IMR-90 (cell line): ENCODE results near the gene APPBP2. TPM values are rescaled to one million over a fixed set of nuclear protein-coding genes. Genes with fewer than 3 reads are reported as not detected.

ENCODE experiments used
- ATAC-seq: fragments of 200-7000 bp; cut with Tn5 transposase; 2 replicates; pipeline ENCODE4 v1.9.1; 2020; ENCODE audit warnings: low read depth, mild to moderate bottlenecking, moderate library complexity
- BruUV-seq: library from RNA; stranded (reverse); fragments of 400-500 nt; replicated peaks from 2 replicates; lab custom pipeline; 2021; lab: Mats Ljungman, UMichigan
- CTCF ChIA-PET: fragments of 300-600 bp; formaldehyde crosslinking; extraction: SDS; loops from one replicate; lab custom pipeline; 2021; ENCODE audit warnings: antibody characterized with exemption; lab: Yijun Ruan, JAX
- POLR2A ChIA-PET: fragments of 300-600 bp; sonication (Branson Sonifier 250); formaldehyde crosslinking; loops from one replicate; lab custom pipeline; 2022; ENCODE audit warnings: antibody characterized with exemption; ENCODE audit not compliant: unreplicated experiment; lab: Charles Lee
- DNase-seq: peaks from one replicate; pipeline ENCODE4 v3.0.0; 2013
- H2AFZ ChIP-seq: replicated peaks from 2 replicates; pipeline ENCODE3; 2013; ENCODE audit warnings: low read length, mild to moderate bottlenecking; ENCODE audit not compliant: poor library complexity
- H2AK5ac ChIP-seq: 2 replicates; pipeline ENCODE4 v1.6.1; 2013; ENCODE audit warnings: low read depth, low read length, inconsistent platforms
- H2AK9ac ChIP-seq: replicated peaks from 2 replicates; pipeline ENCODE3; 2013; ENCODE audit warnings: mild to moderate bottlenecking, low read depth, low read length, moderate library complexity; ENCODE audit not compliant: poor library complexity
- H2BK120ac ChIP-seq: 2 replicates; pipeline ENCODE4 v1.6.1; 2013; ENCODE audit warnings: low read depth, low read length, inconsistent platforms
- H2BK15ac ChIP-seq: 3 replicates; pipeline ENCODE4 v1.6.1; 2013; ENCODE audit warnings: low read depth, low read length, inconsistent platforms
- H2BK20ac ChIP-seq: 2 replicates; pipeline ENCODE4 v1.6.1; 2013; ENCODE audit warnings: low read depth, mild to moderate bottlenecking, inconsistent platforms, low read length, moderate library complexity
- H2BK5ac ChIP-seq: 2 replicates; pipeline ENCODE4 v1.6.1; 2013; ENCODE audit warnings: mild to moderate bottlenecking, low read depth, low read length, inconsistent platforms; ENCODE audit not compliant: poor library complexity, severe bottlenecking
- H3K14ac ChIP-seq: replicated peaks from 2 replicates; pipeline ENCODE4 v1.6.1; 2013; ENCODE audit warnings: low read depth, low read length, inconsistent platforms
- H3K18ac ChIP-seq: 2 replicates; pipeline ENCODE4 v1.6.1; 2013; ENCODE audit warnings: low read depth, low read length, control low read depth
- H3K23ac ChIP-seq: 2 replicates; pipeline ENCODE4 v1.6.1; 2013; ENCODE audit warnings: low read depth, low read length, inconsistent platforms
- H3K27ac ChIP-seq: 2 replicates; pipeline ENCODE4 v1.5.1; 2013; ENCODE audit warnings: mild to moderate bottlenecking, control low read depth, low read length; ENCODE audit not compliant: insufficient read depth
- H3K27me3 ChIP-seq: 2 replicates; pipeline ENCODE4 v1.6.1; 2013; ENCODE audit warnings: low read length; ENCODE audit not compliant: control insufficient read depth, insufficient read depth
- H3K36me3 ChIP-seq: 2 replicates; pipeline ENCODE4 v1.6.1; 2013; ENCODE audit warnings: low read length, mixed read lengths; ENCODE audit not compliant: control insufficient read depth, insufficient read depth
- H3K4ac ChIP-seq: 2 replicates; pipeline ENCODE4 v1.6.1; 2013; ENCODE audit warnings: low read depth, low read length, inconsistent platforms
- H3K4me1 ChIP-seq: 2 replicates; pipeline ENCODE4 v1.6.1; 2013; ENCODE audit warnings: low read length, mixed read lengths; ENCODE audit not compliant: control insufficient read depth, insufficient read depth
- H3K4me2 ChIP-seq: 2 replicates; pipeline ENCODE4 v1.6.1; 2013; ENCODE audit warnings: low read depth, mild to moderate bottlenecking, control low read depth, low read length, moderate library complexity
- H3K4me3 ChIP-seq: 2 replicates; pipeline ENCODE4 v1.5.1; 2013; ENCODE audit warnings: low read depth, mild to moderate bottlenecking, control low read depth, low read length, moderate library complexity; ENCODE audit not compliant: insufficient read depth
- H3K56ac ChIP-seq: 2 replicates; pipeline ENCODE4 v1.6.1; 2013; ENCODE audit warnings: low read length, inconsistent platforms; ENCODE audit not compliant: insufficient read depth; ENCODE audit errors: extremely low read depth
- H3K79me1 ChIP-seq, 2 experiments: 2 replicates each; pipeline ENCODE4 v1.6.1; 2013; ENCODE audit warnings: low read length in 2 of 2, inconsistent platforms in 1 of 2, low read depth in 1 of 2
- H3K9ac ChIP-seq: 2 replicates; pipeline ENCODE4 v1.6.1; 2013; ENCODE audit warnings: low read depth, low read length, control low read depth
- H3K9me1 ChIP-seq: 2 replicates; pipeline ENCODE4 v1.6.1; 2013; ENCODE audit warnings: low read length, inconsistent platforms; ENCODE audit not compliant: insufficient read depth
- H3K9me3 ChIP-seq: 2 replicates; pipeline ENCODE4 v1.6.1; 2013; ENCODE audit warnings: low read length; ENCODE audit not compliant: control insufficient read depth, insufficient read depth
- H4K20me1 ChIP-seq: 2 replicates; pipeline ENCODE4 v1.6.1; 2013; ENCODE audit warnings: low read length, inconsistent platforms; ENCODE audit not compliant: insufficient read depth
- H4K5ac ChIP-seq: 2 replicates; pipeline ENCODE4 v1.6.1; 2013; ENCODE audit warnings: mild to moderate bottlenecking, low read depth, low read length, control low read depth
- H4K8ac ChIP-seq, 2 experiments: 2 replicates each; pipeline ENCODE4 v1.6.1; 2013; ENCODE audit warnings: low read depth in 2 of 2, low read length in 2 of 2, control low read depth in 1 of 2, inconsistent platforms in 1 of 2
- H4K91ac ChIP-seq: 2 replicates; pipeline ENCODE4 v1.6.1; 2013; ENCODE audit warnings: low read depth, low read length, inconsistent platforms; ENCODE audit not compliant: insufficient read depth
- BHLHE40 ChIP-seq: fragments of 150-350 bp; IDR thresholded peaks from 2 replicates; pipeline ENCODE4 v1.6.1; 2016; ENCODE audit warnings: mild to moderate bottlenecking, low read depth, low read length
- CEBPB ChIP-seq: IDR thresholded peaks from 2 replicates; pipeline ENCODE4 v1.6.1; 2012; ENCODE audit warnings: low read depth, low read length, improper control_type of control experiment
- CHD1 ChIP-seq: IDR thresholded peaks from 2 replicates; pipeline ENCODE4 v1.6.1; 2012; ENCODE audit warnings: low read depth, low read length, improper control_type of control experiment
- CTCF ChIP-seq: conservative IDR thresholded peaks from 2 replicates; pipeline ENCODE4 v1.5.1; 2012; ENCODE audit warnings: mild to moderate bottlenecking, low read depth, low read length, improper control_type of control experiment
- ELK1 ChIP-seq: fragments of 150-350 bp; IDR thresholded peaks from 2 replicates; pipeline ENCODE4 v1.6.1; 2016; ENCODE audit warnings: low read depth, mild to moderate bottlenecking, low read length, moderate library complexity, borderline replicate concordance
- FOS ChIP-seq: fragments of 150-350 bp; IDR thresholded peaks from 2 replicates; pipeline ENCODE4 v1.6.1; 2016; ENCODE audit warnings: low read depth, low read length
- MAFK ChIP-seq: IDR thresholded peaks from 2 replicates; pipeline ENCODE4 v1.6.1; 2012; ENCODE audit warnings: low read depth, low read length, improper control_type of control experiment
- MAZ ChIP-seq: IDR thresholded peaks from 2 replicates; pipeline ENCODE4 v1.6.1; 2012; ENCODE audit warnings: low read depth, mild to moderate bottlenecking, low read length, improper control_type of control experiment, moderate library complexity, borderline replicate concordance
- MXI1 ChIP-seq: IDR thresholded peaks from 2 replicates; pipeline ENCODE4 v1.6.1; 2012; ENCODE audit warnings: low read depth, mild to moderate bottlenecking, low read length, moderate library complexity, borderline replicate concordance
- NFE2L2 ChIP-seq: fragments of 150-350 bp; IDR thresholded peaks from 2 replicates; pipeline ENCODE4 v1.6.1; 2016; ENCODE audit warnings: low read depth, mild to moderate bottlenecking, low read length
- POLR2A ChIP-seq: IDR thresholded peaks from 2 replicates; pipeline ENCODE4 v1.6.1; 2012; ENCODE audit warnings: mild to moderate bottlenecking, low read depth, low read length
- RAD21 ChIP-seq: IDR thresholded peaks from 2 replicates; pipeline ENCODE4 v1.6.1; 2012; ENCODE audit warnings: low read length, improper control_type of control experiment
- RCOR1 ChIP-seq: IDR thresholded peaks from 2 replicates; pipeline ENCODE4 v1.6.1; 2012; ENCODE audit warnings: mild to moderate bottlenecking, low read length, improper control_type of control experiment; ENCODE audit not compliant: insufficient replicate concordance
- RFX5 ChIP-seq: IDR thresholded peaks from 2 replicates; pipeline ENCODE4 v1.8.0; 2012; ENCODE audit warnings: low read depth, mild to moderate bottlenecking, low read length, moderate library complexity
- SMC3 ChIP-seq: fragments of 150-350 bp; IDR thresholded peaks from 2 replicates; pipeline ENCODE4 v1.6.1; 2016; ENCODE audit warnings: low read depth, mild to moderate bottlenecking, antibody characterized with exemption, low read length, moderate library complexity
- USF2 ChIP-seq: fragments of 150-350 bp; IDR thresholded peaks from 2 replicates; pipeline ENCODE4 v1.6.1; 2017; ENCODE audit warnings: mild to moderate bottlenecking, antibody characterized with exemption, low read length, low read depth
- WGBS, 2 experiments: methylation state at CpG; one replicate each; pipeline versions ENCODE4 v1.1.5 to v1.1.7; 2013; ENCODE audit warnings: missing lambda C conversion rate in 2 of 2; ENCODE audit not compliant: insufficient read length in 1 of 2; ENCODE audit errors: extremely low coverage in 2 of 2; 5-methylcytosine and 5-hydroxymethylcytosine counted together
- dilution Hi-C: fragments of 300-500 bp; cut with HindIII; formaldehyde crosslinking; loops from one replicate; pipeline ENCODE4 v1.14.3; 2018; ENCODE audit warnings: low sequenced_read_pairs; ENCODE audit not compliant: unreplicated experiment
- in situ Hi-C: fragments of 300-500 bp; cut with MboI; formaldehyde crosslinking; loops from 3 replicates; pipeline ENCODE4 v1.14.3; 2019; ENCODE audit warnings: low sequenced_read_pairs, inconsistent platforms, mixed read lengths
- intact Hi-C: fragments of 100-400 bp; cut with micrococcal nuclease; formaldehyde crosslinking; loops from 2 replicates; pipeline ENCODE4 v1.10.0; 2022
- polyA plus RNA-seq, 3 experiments: library from polyadenylated mRNA; depleted of rRNA; stranded (reverse); fragments of >200 nt; gene quantifications; 2 replicates each; pipeline ENCODE4 v1.2.3, GENCODE V29; 2012; ENCODE audit warnings: low replicate concordance in 1 of 3
- total RNA-seq: library from RNA; depleted of rRNA; stranded (reverse); fragments of >200 nt; gene quantifications from 2 replicates; pipeline ENCODE4 v1.2.3, GENCODE V29; 2012

Gene APPBP2
- total and polyA plus RNA-seq, 2 of the 4 experiments (the other 2 are of a cell fraction) = 12.3 to 93.9 TPM

GRCh38 chr17:60410001-60410400 lies 116.0 kb downstream of the APPBP2 start:
- H2BK15ac ChIP-seq = no peak overlapping the region
- DNase-seq = no peak
- H3K9me3 ChIP-seq = no peaks in the 10 kb centered on the region
- H3K18ac ChIP-seq = no peak overlapping the region
- H2BK120ac ChIP-seq = no peak overlapping the region
- no peaks in the 10 kb centered on the region for H3K9me1 ChIP-seq
- no peak overlapping the region for H3K4me2 ChIP-seq
- in situ Hi-C loops (loop anchor here (25.0 kb wide), 1 partner anchor 273 kb away; the partner anchor contains the start of gene CA4), dilution Hi-C loops (no loop called here), intact Hi-C loops (no loop called here)
- H3K4me1 ChIP-seq = no peaks in the 10 kb centered on the region
- H3K56ac ChIP-seq = no peak overlapping the region
- H3K4ac ChIP-seq = no peak overlapping the region
- H4K91ac ChIP-seq = no peak overlapping the region
- no peak overlapping the region for H4K8ac ChIP-seq
- H3K27ac ChIP-seq = no peak overlapping the region
- H3K79me1 ChIP-seq = no peaks in the 10 kb centered on the region
- TF ChIP-seq SMC3 = no peak
- TF ChIP-seq MXI1 = no peak
- TF ChIP-seq POLR2A = no peak
- no peak for TF ChIP-seq CEBPB
- no peak for TF ChIP-seq BHLHE40
- TF ChIP-seq RAD21 = no peak
- no peak for TF ChIP-seq RCOR1
- TF ChIP-seq FOS = no peak
- no peak for TF ChIP-seq RFX5
- TF ChIP-seq MAFK = no peak
- no peak for TF ChIP-seq NFE2L2
- no peak for TF ChIP-seq USF2
- no peak for TF ChIP-seq CTCF
- no peak for TF ChIP-seq CHD1
- no peak for TF ChIP-seq ELK1
- no peak for TF ChIP-seq MAZ
- H3K27me3 ChIP-seq = peaks cover 5% of the 10 kb centered on the region; the same call in 1 of the 2 replicates
- no peak overlapping the region for H2BK5ac ChIP-seq
- H3K14ac ChIP-seq = no peak overlapping the region
- H2BK20ac ChIP-seq = no peak overlapping the region
- no CpG with 5 or more reads among the region's 4 CpGs for WGBS, 2 experiments
- BruUV-seq = no TSS peak
- no peak overlapping the region for H3K4me3 ChIP-seq
- no peak overlapping the region for H2AFZ ChIP-seq
- ChIA-PET POLR2A (no interaction called here), CTCF (no interaction called here)
- no peak overlapping the region for H4K5ac ChIP-seq
- no peak overlapping the region for H2AK5ac ChIP-seq
- no peak overlapping the region for H3K9ac ChIP-seq
- H4K20me1 ChIP-seq = no peaks in the 10 kb centered on the region
- no peak for ATAC-seq
- no peak overlapping the region for H2AK9ac ChIP-seq
- H3K23ac ChIP-seq = no peak overlapping the region
- H3K36me3 ChIP-seq = no peaks in the 10 kb centered on the region
